Endothelial cell of umbilical vein (primary cell): ENCODE results near the gene VPS37D. TPM values are rescaled to one million over a fixed set of nuclear protein-coding genes. Genes with fewer than 3 reads are reported as not detected.

Experiments used
- BruUV-seq: library from RNA; stranded (reverse); fragments of 400-500 nt; replicated peaks from 2 replicates; lab custom pipeline; 2021; lab: Mats Ljungman, UMichigan
- CTCF ChIA-PET: fragments of 300-600, 350-600 bp; sonication (Branson Sonifier 250); formaldehyde crosslinking; loops from one replicate; lab custom pipeline; 2021; ENCODE audit warnings: antibody characterized with exemption, inconsistent platforms; lab: Charles Lee
- POLR2A ChIA-PET: fragments of 300-600, 350-600 bp; sonication (Branson Sonifier 250); formaldehyde crosslinking; loops from one replicate; lab custom pipeline; 2021; ENCODE audit warnings: antibody characterized with exemption, inconsistent platforms; lab: Charles Lee
- DNase-seq: peaks from one replicate; pipeline ENCODE4 v3.0.0-alpha.2; 2011; ENCODE audit warnings: low read depth, low spot score
- FAIRE-seq: peaks from 2 replicates; lab custom pipeline; 2011; peaks lifted over from hg19 to GRCh38; lab: Jason Lieb, UNC
- H2AFZ ChIP-seq: 2 replicates; pipeline ENCODE4 v1.6.0; 2012; ENCODE audit warnings: low read depth, low read length, control low read depth, inconsistent platforms
- H3K27ac ChIP-seq: 2 replicates; pipeline ENCODE4 v1.5.1; 2011; ENCODE audit warnings: low read depth, mild to moderate bottlenecking, control low read depth, low read length, moderate library complexity; ENCODE audit not compliant: insufficient read depth
- H3K27me3 ChIP-seq, 2 experiments: 2 replicates each; pipeline versions ENCODE4 v1.6.0 to v1.6.1; 2011; ENCODE audit warnings: low read length in 2 of 2, mixed read lengths in 1 of 2; ENCODE audit not compliant: control insufficient read depth in 2 of 2, insufficient read depth in 2 of 2
- H3K36me3 ChIP-seq, 2 experiments: 2 replicates in 1 of 2; 3 replicates in 1 of 2; pipeline ENCODE4 v1.5.1; 2011; ENCODE audit warnings: low read length in 2 of 2, mild to moderate bottlenecking in 1 of 2, moderate library complexity in 1 of 2; ENCODE audit not compliant: control insufficient read depth in 2 of 2, insufficient read depth in 2 of 2; ENCODE audit errors: extremely low read depth in 1 of 2
- H3K4me1 ChIP-seq: 3 replicates; pipeline ENCODE4 v1.5.1; 2011; ENCODE audit warnings: mild to moderate bottlenecking, low read length; ENCODE audit not compliant: control insufficient read depth, insufficient read depth; ENCODE audit errors: extremely low read depth
- H3K4me2 ChIP-seq: 2 replicates; pipeline ENCODE4 v1.6.1; 2011; ENCODE audit warnings: low read length, control low read depth, mixed read lengths; ENCODE audit not compliant: insufficient read depth
- H3K4me3 ChIP-seq, 3 experiments: fragments of 200-600 bp in 1 of 3; sonication (generic), shearing (Covaris generic) in 1 of 3; replicated peaks in 1 of 3; 2 replicates each; pipeline ENCODE4 v1.5.1; 2011 to 2016; ENCODE audit warnings: control low read depth in 3 of 3, low read length in 3 of 3, mild to moderate bottlenecking in 2 of 3, inconsistent platforms in 1 of 3, low read depth in 1 of 3, moderate library complexity in 1 of 3; ENCODE audit not compliant: insufficient read depth in 1 of 3
- H3K79me2 ChIP-seq: 2 replicates; pipeline ENCODE4 v1.6.0; 2012; ENCODE audit warnings: low read length, inconsistent platforms; ENCODE audit not compliant: control insufficient read depth, insufficient read depth
- H3K9ac ChIP-seq: replicated peaks from 2 replicates; pipeline ENCODE3; 2011; ENCODE audit warnings: low read length, control low read depth; ENCODE audit not compliant: insufficient read depth; ENCODE audit errors: extremely low read depth
- H3K9me1 ChIP-seq: replicated peaks from 3 replicates; pipeline ENCODE4 v1.6.0; 2011; ENCODE audit warnings: mild to moderate bottlenecking, low read length; ENCODE audit not compliant: control insufficient read depth, insufficient read depth; ENCODE audit errors: extremely low read depth
- H3K9me3 ChIP-seq: replicated peaks from 2 replicates; pipeline ENCODE4 v1.5.1; 2012; ENCODE audit warnings: low read length, inconsistent platforms; ENCODE audit not compliant: control insufficient read depth, insufficient read depth
- H4K20me1 ChIP-seq: replicated peaks from 2 replicates; pipeline ENCODE3; 2011; ENCODE audit warnings: mild to moderate bottlenecking, low read length; ENCODE audit not compliant: control insufficient read depth, insufficient read depth; ENCODE audit errors: extremely low read depth
- EZH2 ChIP-seq: IDR thresholded peaks from 2 replicates; pipeline ENCODE4 v1.6.1; 2012; ENCODE audit warnings: borderline replicate concordance, low read depth, mild to moderate bottlenecking, moderate library complexity, low read length, inconsistent platforms; ENCODE audit not compliant: severe bottlenecking
- FOS ChIP-seq: IDR thresholded peaks from 2 replicates; pipeline ENCODE4 v1.6.1; 2011; ENCODE audit warnings: mild to moderate bottlenecking, low read length, moderate library complexity, borderline replicate concordance; ENCODE audit not compliant: insufficient read depth
- GATA2 ChIP-seq: IDR thresholded peaks from 2 replicates; pipeline ENCODE4 v1.7.0; 2011; ENCODE audit warnings: low read depth, mild to moderate bottlenecking, moderate library complexity, mixed read lengths, low read length; ENCODE audit not compliant: insufficient read length, insufficient read depth
- JUN ChIP-seq: IDR thresholded peaks from 2 replicates; pipeline ENCODE4 v1.6.1; 2011; ENCODE audit warnings: borderline replicate concordance, low read depth; ENCODE audit not compliant: insufficient read length, insufficient read depth
- MYC ChIP-seq: IDR thresholded peaks from one replicate; pipeline ENCODE4 v1.6.1; 2011; ENCODE audit warnings: mild to moderate bottlenecking, low read depth, low read length
- POLR2A ChIP-seq: IDR thresholded peaks from 2 replicates; pipeline ENCODE4 v1.6.1; 2012; ENCODE audit warnings: low read depth, mild to moderate bottlenecking, control low read depth, low read length
- POLR2AphosphoS5 ChIP-seq: IDR thresholded peaks from 2 replicates; pipeline ENCODE4 v1.6.1; 2012; ENCODE audit warnings: low read depth, mild to moderate bottlenecking, control low read depth, low read length, moderate library complexity; ENCODE audit not compliant: insufficient read depth
- dilution Hi-C: fragments of 300-500 bp; cut with MboI; formaldehyde crosslinking; loops from one replicate; pipeline ENCODE4 v1.15.0; 2019; ENCODE audit warnings: low sequenced_read_pairs; ENCODE audit not compliant: extremely low pct_ligation_motif_present
- intact Hi-C: fragments of 100-400 bp; cut with micrococcal nuclease; formaldehyde crosslinking; loops from one replicate; pipeline ENCODE4 v1.10.0; 2022
- polyA plus RNA-seq, 4 experiments: library from polyadenylated mRNA; depleted of rRNA in 3 of 4; stranded (reverse) in 3 of 4; unstranded in 1 of 4; fragments of >200 nt; gene quantifications; 2 replicates each; pipeline versions ENCODE4 v1.2.1 to v1.2.3, GENCODE V29; 2011 to 2012; ENCODE audit warnings: missing spikeins in 1 of 4
- total RNA-seq: library from RNA; stranded (reverse); gene quantifications from 2 replicates; pipeline ENCODE4 v1.2.3, GENCODE V29; 2021
- TF ChIP-seq, protein P1 (sequence below): IDR thresholded peaks from 2 replicates; pipeline ENCODE4 v1.6.1; 2011; ENCODE audit not compliant: insufficient read depth, insufficient read length
- TF ChIP-seq, protein P2 (sequence below), 2 donors: IDR thresholded peaks; 1 replicate in 1 of 2; 2 replicates in 1 of 2; pipeline ENCODE4 v1.5.1; 2011; ENCODE audit warnings: low read length in 2 of 2, mild to moderate bottlenecking in 2 of 2, moderate library complexity in 2 of 2, control low read depth in 1 of 2, inconsistent platforms in 1 of 2, low read depth in 1 of 2; ENCODE audit not compliant: insufficient read depth in 1 of 2; ENCODE audit errors: extremely low read depth in 1 of 2

VPS37D gene
- total and polyA plus RNA-seq, 2 donors (not counting 3 experiments of a cell fraction or from before 2014, with no cell fraction given) = 2.0 to 2.1 TPM

DNA sequence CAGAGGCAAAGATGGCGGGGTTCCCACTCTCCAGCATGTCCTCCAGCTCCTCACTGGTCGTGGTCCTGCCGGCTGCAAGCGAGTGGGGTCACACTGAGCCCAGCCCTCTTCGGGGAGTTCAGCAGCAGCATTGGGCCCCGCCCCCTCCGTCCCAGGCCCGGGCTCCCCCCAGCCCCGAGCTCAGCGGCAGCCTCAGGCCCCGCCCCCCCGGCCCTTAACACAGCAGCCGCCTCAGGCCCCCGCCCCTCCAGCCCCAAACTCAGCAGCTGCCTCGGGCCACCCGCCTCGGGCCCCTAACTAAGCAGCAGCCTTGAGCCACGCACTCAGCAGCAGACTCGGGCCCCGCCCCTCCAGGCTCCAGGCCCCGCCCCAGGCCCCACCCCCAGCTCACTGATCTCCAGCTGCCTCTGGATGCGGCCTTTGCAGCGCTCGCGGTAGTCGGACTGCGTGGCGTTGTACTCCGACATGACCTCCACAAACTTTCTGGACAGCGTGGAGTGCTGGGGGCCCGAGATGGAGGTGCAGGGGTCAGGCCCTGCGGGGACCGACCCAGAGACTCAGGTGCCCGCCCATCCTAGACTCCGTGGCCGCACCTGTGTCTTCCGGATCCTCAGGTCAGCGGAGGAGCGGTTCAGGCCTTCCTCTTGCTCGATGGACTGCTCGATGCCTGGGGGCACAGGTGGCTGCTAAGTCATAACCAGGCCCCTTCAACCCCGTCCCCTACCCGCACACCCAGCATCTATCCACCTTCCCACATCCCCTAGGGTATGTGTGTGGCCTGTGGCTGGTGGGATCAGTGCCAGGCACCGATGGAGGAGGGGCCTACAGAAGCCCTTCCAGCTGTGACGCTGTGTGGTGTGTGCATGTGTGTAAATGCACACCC lies 36.4 kb downstream of the VPS37D start:
- Histone ChIP-seq H3K4me1 (peaks cover 9% of the 10 kb centered on the region), H3K9me3 (no peaks in the 10 kb centered on the region), H3K9ac (no peak overlapping the region), H3K36me3 (peaks cover 0 to 15% of the 10 kb centered on the region in 2 experiments), H4K20me1 (no peaks in the 10 kb centered on the region), H3K9me1 (no peaks in the 10 kb centered on the region), H3K4me3 (no peak overlapping the region), H3K4me2 (no peak overlapping the region), H3K27me3 (no peaks in the 10 kb centered on the region), H2AFZ (no peak overlapping the region), H3K79me2 (peaks cover 7% of the 10 kb centered on the region), H3K27ac (no peak overlapping the region)
- dilution Hi-C loops = no loop called here
- FAIRE-seq (no peak), DNase-seq (no peak)
- ChIA-PET CTCF (interaction anchor here (1.5 to 3.5 kb wide), 4 partner anchors 13 to 97 kb away, joined by 8 to 25 read pairs (median 12); no protein-coding TSS in a partner anchor), POLR2A (interaction anchor here (0.6 to 1.0 kb wide), 2 partner anchors 15 to 116 kb away, joined by 3 read pairs; partner anchors contain the start of gene STX1A)
- TF ChIP-seq, protein P1, sequence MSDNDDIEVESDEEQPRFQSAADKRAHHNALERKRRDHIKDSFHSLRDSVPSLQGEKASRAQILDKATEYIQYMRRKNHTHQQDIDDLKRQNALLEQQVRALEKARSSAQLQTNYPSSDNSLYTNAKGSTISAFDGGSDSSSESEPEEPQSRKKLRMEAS = no peak
- TF ChIP-seq POLR2AphosphoS5 (no peak), GATA2 (no peak), JUN (no peak), POLR2A (no peak), FOS (no peak), EZH2 (no peak), MYC (no peak)
- TF ChIP-seq, protein P2, sequence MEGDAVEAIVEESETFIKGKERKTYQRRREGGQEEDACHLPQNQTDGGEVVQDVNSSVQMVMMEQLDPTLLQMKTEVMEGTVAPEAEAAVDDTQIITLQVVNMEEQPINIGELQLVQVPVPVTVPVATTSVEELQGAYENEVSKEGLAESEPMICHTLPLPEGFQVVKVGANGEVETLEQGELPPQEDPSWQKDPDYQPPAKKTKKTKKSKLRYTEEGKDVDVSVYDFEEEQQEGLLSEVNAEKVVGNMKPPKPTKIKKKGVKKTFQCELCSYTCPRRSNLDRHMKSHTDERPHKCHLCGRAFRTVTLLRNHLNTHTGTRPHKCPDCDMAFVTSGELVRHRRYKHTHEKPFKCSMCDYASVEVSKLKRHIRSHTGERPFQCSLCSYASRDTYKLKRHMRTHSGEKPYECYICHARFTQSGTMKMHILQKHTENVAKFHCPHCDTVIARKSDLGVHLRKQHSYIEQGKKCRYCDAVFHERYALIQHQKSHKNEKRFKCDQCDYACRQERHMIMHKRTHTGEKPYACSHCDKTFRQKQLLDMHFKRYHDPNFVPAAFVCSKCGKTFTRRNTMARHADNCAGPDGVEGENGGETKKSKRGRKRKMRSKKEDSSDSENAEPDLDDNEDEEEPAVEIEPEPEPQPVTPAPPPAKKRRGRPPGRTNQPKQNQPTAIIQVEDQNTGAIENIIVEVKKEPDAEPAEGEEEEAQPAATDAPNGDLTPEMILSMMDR (IDR thresholded peaks at IDR 0.05; ENCODE audit: extremely low read depth in 1 of 2, insufficient read depth in 1 of 2, low read depth in 1 of 2, low read length in 2 of 2) = no peak
- no TSS peak for BruUV-seq
- intact Hi-C loops = no loop called here
